Embryonic facial prominence (tissue), 1 donor: ENCODE measurements around the gene RALGAPA1.

Experiments used
- DNase-seq: peaks from one replicate; pipeline ENCODE4 v3.0.0-alpha.2; 2016; ENCODE audit errors: extremely low spot score

Gene RALGAPA1

DNA sequence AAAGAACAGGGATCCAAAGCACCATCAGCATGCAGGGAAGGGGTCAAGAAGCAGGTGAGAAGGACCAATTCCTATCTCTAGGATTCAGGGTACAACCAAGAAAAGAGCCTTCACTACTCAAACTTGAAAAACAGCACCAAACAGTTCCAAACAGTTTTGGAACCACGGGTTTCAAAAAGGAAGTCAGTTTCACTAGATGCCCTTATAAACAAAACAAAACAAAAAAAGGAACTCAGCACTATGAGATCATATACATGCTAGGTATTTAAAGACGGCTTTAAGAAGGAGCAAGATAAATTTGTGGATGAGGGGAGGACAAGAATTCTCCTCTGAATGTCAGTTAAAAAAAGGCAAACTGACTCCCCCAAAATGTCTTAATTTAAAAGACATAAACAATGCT is 269.1 kb downstream of the RALGAPA1 start:
- no peak for DNase-seq

DNA sequence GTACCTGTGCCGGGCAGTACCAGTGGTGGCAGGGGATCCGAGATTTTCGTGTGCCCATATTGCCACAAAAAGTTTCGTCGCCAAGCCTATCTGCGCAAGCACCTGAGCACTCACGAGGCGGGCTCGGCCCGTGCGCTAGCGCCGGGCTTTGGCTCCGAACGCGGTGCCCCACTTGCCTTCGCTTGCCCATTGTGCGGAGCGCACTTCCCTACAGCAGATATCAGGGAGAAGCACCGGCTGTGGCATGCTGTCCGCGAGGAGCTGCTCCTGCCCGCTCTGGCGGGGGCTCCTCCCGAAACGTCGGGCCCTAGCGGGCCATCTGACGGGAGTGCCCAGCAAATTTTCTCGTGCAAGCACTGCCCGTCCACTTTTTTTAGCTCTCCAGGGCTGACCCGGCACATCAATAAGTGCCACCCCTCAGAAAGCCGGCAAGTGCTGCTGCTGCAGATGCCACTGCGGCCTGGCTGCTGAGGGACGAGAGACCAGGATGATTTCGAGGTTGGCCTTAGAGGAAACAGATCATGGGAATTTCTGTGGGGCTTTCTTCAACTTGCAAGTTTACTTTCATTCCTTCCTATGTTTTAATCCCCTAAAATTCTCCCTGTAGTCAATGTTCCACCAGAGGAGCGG is 273.5 kb downstream of the RALGAPA1 start:
- DNase-seq, result no peak

DNA sequence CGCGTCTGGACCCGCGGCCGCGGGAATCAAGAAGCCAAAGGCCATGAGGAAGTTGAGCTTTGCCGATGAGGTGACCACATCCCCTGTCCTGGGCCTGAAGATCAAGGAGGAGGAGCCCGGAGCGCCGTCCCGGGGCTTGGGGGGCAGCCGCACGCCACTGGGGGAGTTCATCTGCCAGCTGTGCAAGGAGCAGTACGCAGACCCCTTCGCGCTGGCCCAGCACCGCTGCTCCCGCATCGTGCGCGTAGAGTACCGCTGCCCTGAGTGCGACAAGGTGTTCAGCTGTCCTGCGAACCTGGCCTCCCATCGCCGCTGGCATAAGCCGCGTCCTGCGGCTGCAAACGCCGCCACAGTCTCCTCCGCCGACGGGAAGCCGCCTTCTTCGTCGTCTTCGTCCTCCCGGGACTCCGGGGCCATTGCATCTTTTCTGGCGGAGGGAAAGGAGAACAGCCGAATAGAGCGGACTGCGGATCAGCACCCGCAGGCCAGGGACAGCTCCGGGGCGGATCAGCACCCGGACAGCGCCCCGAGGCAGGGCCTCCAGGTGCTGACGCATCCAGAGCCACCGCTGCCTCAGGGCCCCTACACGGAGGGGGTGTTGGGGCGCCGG is 274.1 kb downstream of the RALGAPA1 start:
- no peak for DNase-seq

DNA sequence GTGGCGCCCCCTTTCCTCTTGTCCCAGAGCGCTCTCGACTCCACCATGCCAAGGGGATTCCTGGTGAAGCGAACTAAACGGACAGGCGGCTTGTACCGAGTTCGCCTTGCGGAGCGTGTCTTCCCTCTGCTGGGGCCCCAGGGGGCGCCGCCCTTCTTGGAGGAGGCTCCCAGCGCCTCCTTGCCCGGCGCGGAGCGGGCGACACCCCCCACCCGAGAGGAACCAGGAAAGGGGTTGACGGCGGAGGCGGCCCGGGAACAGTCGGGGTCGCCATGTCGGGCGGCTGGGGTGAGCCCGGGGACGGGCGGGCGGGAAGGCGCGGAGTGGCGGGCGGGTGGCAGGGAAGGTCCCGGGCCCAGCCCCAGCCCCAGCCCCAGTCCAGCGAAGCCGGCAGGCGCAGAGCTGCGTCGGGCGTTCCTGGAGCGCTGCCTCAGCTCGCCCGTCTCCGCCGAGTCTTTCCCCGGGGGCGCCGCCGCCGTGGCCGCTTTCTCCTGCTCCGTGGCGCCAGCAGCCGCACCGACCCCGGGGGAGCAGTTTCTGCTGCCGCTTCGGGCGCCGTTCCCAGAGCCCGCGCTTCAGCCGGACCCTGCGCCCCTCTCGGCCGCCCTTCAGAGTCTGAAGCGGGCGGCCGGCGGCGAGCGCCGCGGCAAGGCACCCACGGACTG is 274.8 kb downstream of the RALGAPA1 start:
- no peak for DNase-seq

DNA sequence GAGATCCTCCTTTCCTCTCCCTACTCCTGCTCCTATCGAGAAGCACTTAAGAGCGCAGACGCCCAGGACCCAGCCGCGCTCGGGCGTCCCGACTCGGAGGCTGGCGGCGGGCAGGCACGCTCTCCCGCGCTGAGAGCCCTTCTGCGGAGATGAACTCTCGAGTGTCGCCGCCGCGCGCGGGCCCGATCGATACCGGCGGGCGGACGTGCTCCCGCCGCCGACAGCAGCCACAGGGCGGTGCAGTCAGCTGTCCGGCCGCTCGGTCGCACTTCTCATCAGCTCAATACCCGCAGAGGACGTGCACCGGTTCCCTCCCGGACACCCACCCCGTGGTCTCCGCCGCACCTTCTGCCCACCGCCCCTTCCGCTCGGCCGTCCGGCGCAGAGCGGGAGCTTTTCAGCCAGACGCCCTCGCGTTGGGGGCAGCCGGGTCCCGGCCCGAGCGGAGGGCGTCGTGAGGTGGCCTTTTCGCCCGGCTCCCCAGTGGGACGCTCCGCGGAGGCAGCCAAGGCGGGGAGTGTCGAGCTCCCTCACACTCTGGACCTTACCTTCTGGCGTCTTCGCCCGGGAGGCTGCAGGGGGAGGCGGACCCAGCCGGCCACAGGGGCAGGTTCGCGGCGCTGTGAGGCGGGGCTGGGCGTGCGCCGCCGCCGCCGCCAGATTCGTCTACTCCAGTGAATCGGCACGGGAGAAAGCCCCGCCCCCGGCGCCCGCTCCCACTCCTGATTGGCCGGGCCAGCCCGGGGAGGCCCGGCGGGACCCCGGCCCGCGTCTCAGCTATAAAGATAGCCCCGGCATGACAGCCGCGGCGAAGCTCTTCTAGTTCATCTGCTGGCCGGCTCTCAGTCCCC is 275.5 kb downstream of the RALGAPA1 start, which contains the start of gene INSM2:
INSM2 (plus strand) TSS at position 808 of the 851 bp plus-strand sequence. CDS start 89 bp downstream, outside the sequence.
- no peak for DNase-seq

DNA sequence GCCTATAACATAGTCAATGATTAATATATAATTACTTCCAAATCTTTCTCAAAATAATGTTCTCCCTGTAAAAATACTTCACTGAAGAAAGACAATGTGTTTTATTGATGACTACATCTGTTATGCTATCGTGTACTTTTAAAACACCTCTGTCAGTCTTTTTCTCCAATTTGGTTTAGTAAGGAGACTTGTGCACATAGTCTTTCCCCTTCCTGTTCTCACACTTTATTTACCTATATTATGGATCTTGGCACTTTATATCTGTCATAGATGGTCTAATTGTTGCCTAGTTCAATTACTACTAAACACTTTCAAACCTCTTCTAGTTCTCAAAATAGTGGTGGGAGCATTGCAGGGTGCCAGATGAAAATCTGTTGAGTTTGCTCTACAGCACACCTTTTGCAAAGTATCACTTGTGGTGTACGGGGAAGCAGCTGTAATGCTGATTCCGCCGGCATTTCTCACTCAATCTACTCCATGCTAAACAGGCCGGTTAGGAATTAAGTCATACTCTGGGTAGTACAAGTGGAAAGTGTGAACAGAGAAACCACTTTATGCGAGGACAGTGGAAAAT is 276.2 kb downstream of the RALGAPA1 start:
- no peak for DNase-seq

DNA sequence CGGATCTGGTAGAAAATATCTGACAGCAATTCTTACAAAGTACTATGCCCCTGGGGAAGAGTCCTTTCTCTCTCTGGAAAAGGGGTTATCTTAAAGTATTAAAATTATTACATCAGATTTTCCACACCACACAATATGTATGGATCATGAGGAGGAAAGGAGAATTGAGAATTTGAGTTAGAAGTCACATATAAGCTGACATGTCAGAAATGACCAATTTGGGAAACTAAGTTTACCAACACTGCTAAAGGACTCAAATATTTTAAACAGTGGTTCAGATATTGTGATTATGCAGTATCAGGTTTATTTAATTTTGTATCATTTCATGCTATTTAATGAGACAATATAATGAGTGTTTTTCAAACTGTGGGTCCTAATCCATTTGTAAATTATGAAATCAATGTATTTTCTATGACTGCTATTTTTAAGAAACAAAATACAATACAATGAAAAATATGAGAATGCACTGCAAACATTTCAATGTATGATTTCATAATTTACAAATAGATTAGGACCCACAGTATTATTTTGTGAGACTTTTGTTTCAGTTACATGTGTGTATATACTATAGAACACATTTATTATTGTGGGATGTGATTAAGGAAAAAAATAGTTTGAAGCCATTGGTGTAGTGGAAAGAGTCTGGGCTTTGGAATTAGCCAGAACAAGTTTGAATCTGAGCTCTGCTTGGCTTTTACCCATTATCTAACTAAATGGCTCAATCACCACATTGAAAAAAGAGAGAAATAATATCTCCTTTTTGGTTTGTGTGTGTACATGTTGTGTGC is 276.9 kb downstream of the RALGAPA1 start:
- DNase-seq, result no peak

DNA sequence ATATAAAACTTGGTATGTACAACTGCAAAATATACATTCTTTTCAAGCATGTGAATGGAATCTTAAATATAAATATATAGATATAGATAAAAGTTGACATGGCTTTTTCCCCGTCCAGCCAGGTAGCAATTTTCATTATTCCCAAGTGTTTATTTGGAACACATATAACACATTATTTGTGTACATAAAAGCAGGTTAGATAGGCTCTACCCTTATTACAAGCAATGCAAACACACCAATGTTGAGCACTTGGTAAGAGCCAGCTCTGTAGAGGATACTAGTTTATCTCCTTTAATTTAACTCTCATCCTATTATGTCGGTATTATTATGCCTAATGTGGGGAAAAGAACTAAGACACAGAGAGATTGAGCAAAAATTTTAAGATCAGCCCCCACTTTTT is 282.1 kb downstream of the RALGAPA1 start:
- no peak for DNase-seq

DNA sequence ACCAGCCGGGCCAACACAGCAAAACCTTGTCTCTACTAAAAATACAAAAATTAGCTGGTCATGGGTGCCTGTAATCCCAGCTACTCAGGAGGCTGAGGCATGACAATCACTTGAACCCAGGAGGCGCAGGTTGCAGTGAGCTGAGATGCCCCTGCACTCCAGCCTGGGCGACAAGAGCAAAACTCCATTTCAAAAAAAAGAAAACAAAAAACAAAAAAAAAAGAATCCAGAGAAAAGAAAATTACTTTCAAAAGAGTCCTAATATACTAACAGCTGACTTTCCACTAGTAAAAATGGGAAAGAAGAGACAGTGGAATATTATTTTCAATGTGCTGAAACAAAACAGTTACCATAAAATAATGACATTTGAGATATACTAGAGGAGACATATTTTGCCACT is 283.4 kb downstream of the RALGAPA1 start:
- DNase-seq, result no peak

DNA sequence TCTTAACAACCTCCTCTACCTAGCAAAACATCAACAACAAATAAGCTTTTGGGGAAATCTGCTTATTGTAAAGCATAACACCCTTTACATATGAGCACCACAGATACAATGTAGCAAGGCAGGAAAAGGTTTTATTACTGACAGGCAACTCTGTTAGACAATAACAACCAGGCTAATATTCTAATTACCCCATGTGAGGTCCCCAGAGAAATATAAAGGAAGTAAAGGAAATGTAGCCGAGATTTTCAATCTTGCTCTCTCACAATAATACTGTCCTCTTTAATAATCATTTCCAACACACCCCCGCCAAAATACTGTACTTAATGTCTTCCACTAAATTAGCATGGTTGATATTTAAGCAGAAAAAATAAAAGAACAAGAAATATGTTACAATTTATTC is 289.1 kb downstream of the RALGAPA1 start:
- DNase-seq, result no peak

DNA sequence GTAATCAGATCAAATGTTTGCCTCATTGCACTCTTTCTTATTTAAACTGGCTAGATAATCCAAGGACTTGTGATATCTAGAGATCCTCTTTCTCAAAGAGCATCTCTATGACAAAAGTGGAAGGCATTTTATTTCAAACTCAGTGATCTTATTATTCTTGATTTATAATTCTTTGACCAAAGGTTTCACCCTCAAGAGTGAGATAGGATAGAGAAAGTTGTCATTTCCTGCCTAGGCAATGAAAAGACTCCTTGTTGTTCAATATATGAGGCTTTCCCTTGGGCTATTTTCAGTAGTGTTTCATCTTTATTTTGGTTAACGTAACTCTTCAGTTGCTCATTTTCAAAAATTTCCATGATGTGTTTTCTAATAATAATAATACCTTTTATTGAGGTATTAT is 293.2 kb downstream of the RALGAPA1 start:
- no peak for DNase-seq

DNA sequence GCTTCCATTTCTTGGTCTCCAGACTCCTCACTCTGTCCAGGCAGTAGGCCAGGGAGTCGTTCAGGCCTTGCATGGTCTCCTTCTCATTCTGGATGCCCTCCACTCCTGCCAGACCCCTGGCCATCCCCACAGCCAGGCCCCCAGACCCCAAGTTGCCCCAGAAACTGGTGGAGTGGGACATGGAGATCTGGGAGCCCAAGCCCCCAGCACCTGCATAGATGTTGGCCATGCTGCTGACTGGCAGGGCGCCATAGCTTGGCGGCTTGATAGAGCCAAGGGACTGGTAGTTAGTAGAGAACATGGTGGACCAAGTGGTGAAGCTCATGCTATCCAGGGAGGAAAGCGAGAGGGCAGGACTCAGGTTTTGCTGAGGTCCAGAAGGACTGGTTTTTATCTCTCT is 296.3 kb downstream of the RALGAPA1 start:
- no peak for DNase-seq

DNA sequence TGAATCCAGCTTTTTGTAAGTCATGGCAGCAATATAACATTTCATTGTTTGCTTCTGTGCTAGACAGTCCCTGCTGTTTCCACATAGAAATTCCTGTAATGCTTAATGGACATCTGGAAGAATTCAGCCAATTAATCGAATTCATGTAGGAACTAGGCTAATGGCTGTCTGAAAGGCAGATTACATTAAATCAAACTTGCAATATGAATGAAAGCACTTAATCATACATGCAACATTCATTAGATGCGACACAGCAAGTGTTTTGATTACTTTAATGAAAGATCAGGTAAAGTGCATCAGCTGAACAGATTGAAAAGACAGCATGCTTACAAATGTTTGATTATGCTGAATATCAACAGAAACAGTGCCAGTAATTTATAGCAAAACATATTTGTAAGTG is 299.2 kb downstream of the RALGAPA1 start:
- no peak for DNase-seq

DNA sequence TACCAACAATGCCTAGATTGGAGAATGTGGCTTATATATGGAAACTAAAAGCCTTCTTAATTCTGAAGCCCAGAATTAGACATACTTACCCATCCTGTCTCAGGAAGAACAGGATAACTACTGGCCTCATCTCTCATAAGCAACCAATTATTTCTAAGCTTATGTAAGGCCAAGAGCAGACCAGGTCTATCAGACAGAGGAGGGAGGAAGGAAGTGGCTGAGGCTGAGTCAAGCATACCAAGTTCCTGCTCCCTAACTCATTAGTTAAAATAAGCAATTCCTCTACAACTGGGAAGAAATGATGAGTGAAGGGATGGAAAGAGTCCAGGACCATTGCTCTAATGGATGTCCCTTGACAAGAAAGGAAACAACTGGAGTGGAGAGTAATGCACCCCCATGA is 302.2 kb downstream of the RALGAPA1 start:
- no peak for DNase-seq

DNA sequence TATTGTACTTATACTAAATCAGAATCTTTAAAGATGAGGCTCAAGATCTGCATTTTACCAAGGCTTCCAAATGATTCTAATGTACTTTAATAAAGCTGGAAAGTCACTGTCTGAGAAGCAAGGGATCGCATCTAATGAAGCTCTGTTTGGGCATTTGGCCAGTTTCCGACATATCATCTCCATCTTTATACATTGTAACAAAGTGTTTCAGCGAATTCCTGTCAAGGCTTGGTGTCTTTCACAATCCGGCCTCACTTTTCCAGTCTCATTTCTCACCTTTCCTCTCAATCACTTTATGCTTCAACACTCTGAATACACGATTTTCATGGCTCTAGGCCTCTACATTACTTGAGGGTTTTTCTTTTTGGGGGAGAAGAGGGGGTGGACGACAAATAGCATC is 302.6 kb downstream of the RALGAPA1 start:
- DNase-seq, result no peak

DNA sequence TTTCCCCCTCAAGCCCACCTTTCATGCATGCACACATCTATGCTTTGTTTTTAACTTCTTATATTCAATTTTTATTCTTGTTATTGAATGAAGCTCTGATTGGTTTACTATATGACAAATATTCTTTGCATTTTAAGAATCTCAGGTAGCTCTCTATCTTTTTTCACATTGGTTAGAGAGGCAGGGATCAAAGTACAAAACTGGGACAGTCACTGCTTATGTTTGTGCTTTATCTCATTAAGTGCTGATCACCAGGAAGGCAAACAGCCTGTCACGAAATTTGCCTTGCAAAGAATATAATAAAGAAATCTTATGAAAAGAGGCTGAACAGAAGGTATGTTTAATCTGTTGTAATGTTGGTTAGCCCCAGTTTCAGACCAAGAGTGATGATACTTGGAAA is 304.8 kb downstream of the RALGAPA1 start:
- no peak for DNase-seq

DNA sequence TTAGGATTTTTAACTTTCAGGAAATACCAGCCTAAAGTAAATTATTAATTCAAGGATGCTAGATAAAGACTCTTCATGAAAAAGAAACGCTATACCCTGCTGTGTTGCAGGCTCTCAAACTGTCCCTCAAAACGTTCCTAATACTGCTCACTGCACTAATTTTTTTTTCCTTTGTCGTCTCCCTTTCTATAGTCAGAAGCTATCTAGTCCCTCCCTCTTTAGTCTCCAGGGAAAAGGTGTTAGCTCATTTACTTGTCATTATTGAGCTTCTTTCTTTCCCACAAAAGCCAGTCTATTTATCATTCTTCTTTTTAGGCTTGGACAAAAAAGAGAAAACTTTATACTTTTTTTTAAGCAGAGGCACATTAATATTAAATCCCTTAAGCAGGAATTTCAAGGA is 305.4 kb downstream of the RALGAPA1 start:
- DNase-seq, result no peak

DNA sequence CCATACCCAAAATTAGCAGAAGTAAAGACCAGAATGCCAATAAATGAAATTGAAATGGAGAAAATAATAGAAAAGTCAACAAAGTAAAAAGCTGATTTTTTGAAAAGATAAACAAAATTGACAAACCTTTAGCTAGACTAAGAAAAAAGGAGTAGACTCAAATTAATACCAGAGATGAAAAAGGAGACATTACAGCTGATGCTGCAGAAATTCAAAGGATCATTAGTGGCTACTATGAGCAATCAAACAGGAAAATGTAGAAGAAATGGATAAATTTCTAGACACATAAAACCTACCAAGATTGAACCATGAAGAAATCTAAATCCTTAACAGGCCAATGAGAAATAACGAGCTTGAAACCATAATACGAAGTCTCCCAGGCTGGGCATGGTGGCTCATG is 309.9 kb downstream of the RALGAPA1 start:
- DNase-seq, result no peak

DNA sequence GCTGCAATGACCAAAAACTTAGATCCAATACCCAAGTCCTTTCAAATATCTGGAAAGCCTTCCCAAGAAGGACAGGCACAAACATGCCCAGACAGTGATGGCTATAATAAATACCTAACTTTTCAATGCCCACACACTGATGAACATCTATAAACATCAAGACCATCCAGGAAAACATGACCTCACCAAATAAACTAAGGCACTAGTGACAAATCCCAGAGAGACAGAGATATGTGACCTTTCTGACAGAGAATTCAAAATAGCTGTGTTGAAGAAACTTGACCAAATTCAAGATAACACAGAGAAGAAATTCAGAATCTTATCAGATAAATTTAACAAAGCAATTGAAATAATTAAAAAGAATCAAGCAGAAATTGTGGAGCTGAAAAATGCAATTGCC is 313.8 kb downstream of the RALGAPA1 start:
- DNase-seq, result no peak

DNA sequence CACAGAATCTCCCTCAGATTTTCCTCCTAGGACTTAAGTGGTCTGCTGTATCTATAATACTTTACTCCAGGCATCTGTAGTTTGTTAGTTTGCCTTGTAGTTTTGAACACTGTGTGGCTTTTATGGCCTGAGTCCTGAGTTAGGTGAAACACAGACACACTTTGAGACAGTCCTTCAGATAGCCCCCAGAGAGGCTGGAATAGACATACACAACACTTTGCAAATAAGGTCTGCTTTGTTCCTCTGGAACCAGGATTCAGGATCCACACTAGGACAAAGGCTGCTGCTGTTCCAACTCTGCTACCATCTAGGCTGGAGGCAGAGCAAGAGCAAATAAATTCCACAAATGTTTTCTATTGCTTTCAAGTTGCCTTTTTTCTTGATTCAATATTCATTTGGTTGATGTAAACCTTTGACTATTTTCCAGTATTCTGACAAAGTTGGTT is 316.5 kb downstream of the RALGAPA1 start:
- no peak for DNase-seq
